ENCODE results near the gene ZNF491. TPM values are rescaled to one million over a fixed set of nuclear protein-coding genes. Genes with fewer than 3 reads are reported as not detected.

Gene ZNF491
- polyA plus RNA-seq, 1 donor from 2014 or later: 29.8 TPM

GRCh38 chr19:11814029-11814699, 15.8 kb downstream of the ZNF491 start, which contains the start of gene ZNF440:
Gene ZNF440, plus strand, starts transcription at chr19:11814273. Its CDS starts 175 bp downstream, at chr19:11814448.
- Histone ChIP-seq H3K36me3 (ENCODE audit: insufficient read depth, low read length) (no peaks in the 10 kb centered on the region), H2AFZ (ENCODE audit: low read depth, low read length) (peak within 1 kb of the TSS; percentile 76), H3K4me3 (ENCODE audit: low read length) (peak within 1 kb of the TSS; percentile 90), H3K27ac (ENCODE audit: low read length) (peak within 1 kb of the TSS; percentile 88), H3K27me3 (ENCODE audit: insufficient read depth, low read depth, low read length) (no peaks in the 10 kb centered on the region), H3K9me3 (ENCODE audit: low read length) (no peaks in the 10 kb centered on the region), H3K9me2 (ENCODE audit: insufficient read depth, low read length) (no peaks in the 10 kb centered on the region), H3K9ac (ENCODE audit: low read length) (peak within 1 kb of the TSS; percentile 87), H3F3A (ENCODE audit: insufficient read depth, low read length, poor library complexity, severe bottlenecking) (no peaks in the 10 kb centered on the region), H3K4me2 (ENCODE audit: low read length) (peak within 1 kb of the TSS; percentile 65), H4K20me1 (ENCODE audit: insufficient read depth) (no peaks in the 10 kb centered on the region), H3K79me2 (replicated peaks; ENCODE audit: insufficient read depth, low read length) (peaks cover 2% of the 10 kb centered on the region)
- TF ChIP-seq SMC3 (conservative IDR thresholded peaks at IDR 0.05; ENCODE audit: poor library complexity) (peak; percentile 22), EZH2 (IDR thresholded peaks at IDR 0.05; ENCODE audit: borderline replicate concordance, insufficient read depth, low read length, poor library complexity, severe bottlenecking) (no peak), RAD21 (conservative IDR thresholded peaks at IDR 0.05) (peak; percentile 30), REST (IDR thresholded peaks at IDR 0.05; ENCODE audit: borderline replicate concordance) (peak; percentile 21), POLR2AphosphoS5 (IDR thresholded peaks at IDR 0.05) (peak; percentile 85), CTCF (IDR thresholded peaks at IDR 0.05; ENCODE audit: poor library complexity, severe bottlenecking) (no peak), MXI1 (conservative IDR thresholded peaks at IDR 0.05; ENCODE audit: poor library complexity, severe bottlenecking) (peak; percentile 45), TAF1 (IDR thresholded peaks at IDR 0.05; ENCODE audit: low read depth) (peak; percentile 86), EP300 (conservative IDR thresholded peaks at IDR 0.05; ENCODE audit: poor library complexity, severe bottlenecking) (peak; percentile 47)

GRCh38 chr19:11814700-11815035, 16.3 kb downstream of the ZNF491 start:
- H3K27ac ChIP-seq (ENCODE audit: low read length): peak overlapping the region; percentile 88

More at GRCh38 chr19:11814700-11815035, 16.3 kb downstream of the ZNF491 start:
- Histone ChIP-seq H3K9ac (ENCODE audit: low read length) (peak overlapping the region; percentile 87), H3K4me3 (ENCODE audit: low read length) (peak overlapping the region; percentile 90), H3K36me3 (ENCODE audit: insufficient read depth, low read length) (no peaks in the 10 kb centered on the region), H3K4me2 (ENCODE audit: low read length) (peak overlapping the region; percentile 65), H2AFZ (ENCODE audit: low read depth, low read length) (peak overlapping the region; percentile 76), H4K20me1 (ENCODE audit: insufficient read depth) (no peaks in the 10 kb centered on the region), H3K9me2 (ENCODE audit: insufficient read depth, low read length) (no peaks in the 10 kb centered on the region), H3K27me3 (ENCODE audit: insufficient read depth, low read depth, low read length) (no peaks in the 10 kb centered on the region), H3K79me2 (replicated peaks; ENCODE audit: insufficient read depth, low read length) (peaks cover 2% of the 10 kb centered on the region), H3K9me3 (ENCODE audit: low read length) (no peaks in the 10 kb centered on the region), H3F3A (ENCODE audit: insufficient read depth, low read length, poor library complexity, severe bottlenecking) (no peaks in the 10 kb centered on the region)
- TF ChIP-seq CTCF (IDR thresholded peaks at IDR 0.05; ENCODE audit: poor library complexity, severe bottlenecking): no peak
- no peak for TF ChIP-seq RAD21 (conservative IDR thresholded peaks at IDR 0.05)
- no peak for TF ChIP-seq EP300 (conservative IDR thresholded peaks at IDR 0.05; ENCODE audit: poor library complexity, severe bottlenecking)
- no peak for TF ChIP-seq TAF1 (IDR thresholded peaks at IDR 0.05; ENCODE audit: low read depth)
- no peak for TF ChIP-seq SMC3 (conservative IDR thresholded peaks at IDR 0.05; ENCODE audit: poor library complexity)
- TF ChIP-seq POLR2AphosphoS5 (IDR thresholded peaks at IDR 0.05): no peak
- no peak for TF ChIP-seq REST (IDR thresholded peaks at IDR 0.05; ENCODE audit: borderline replicate concordance)
- no peak for TF ChIP-seq MXI1 (conservative IDR thresholded peaks at IDR 0.05; ENCODE audit: poor library complexity, severe bottlenecking)
- no peak for TF ChIP-seq EZH2 (IDR thresholded peaks at IDR 0.05; ENCODE audit: borderline replicate concordance, insufficient read depth, low read length, poor library complexity, severe bottlenecking)

All from neural cell (in vitro differentiated cells).